SK-N-SH (cell line): ENCODE measurements around the gene BMP7.

Source experiments
- EZH2phosphoT487 ChIP-seq: fragments of 200-600 bp; sonication (generic); IDR thresholded peaks from 2 replicates; pipeline ENCODE4 v1.6.1; 2017; ENCODE audit warnings: low read depth, mixed run types, mild to moderate bottlenecking, antibody characterized with exemption, moderate library complexity, borderline replicate concordance
- GATA2 ChIP-seq: sonication (generic); formaldehyde crosslinking; IDR thresholded peaks from 2 replicates; pipeline ENCODE4 v1.5.0; 2020; ENCODE audit warnings: mild to moderate bottlenecking, missing genetic modification reagents
- JUND ChIP-seq: IDR thresholded peaks from 2 replicates; pipeline ENCODE4 v1.4.0; 2012
- POLR2AphosphoS5 ChIP-seq: IDR thresholded peaks from 2 replicates; pipeline ENCODE4 v1.6.1; 2012; ENCODE audit warnings: low read depth, low read length
- RFX5 ChIP-seq: IDR thresholded peaks from 2 replicates; pipeline ENCODE4 v1.6.1; 2012; ENCODE audit warnings: mild to moderate bottlenecking, improper control_type of control experiment, low read length
- TF ChIP-seq, protein P1 (sequence below): fragments of 200-600 bp; sonication (generic); IDR thresholded peaks from 2 replicates; pipeline ENCODE4 v1.6.1; 2017; ENCODE audit warnings: antibody characterized with exemption, mild to moderate bottlenecking, moderate library complexity
- TF ChIP-seq, protein P2 (sequence below): IDR thresholded peaks from 2 replicates; pipeline ENCODE4 v1.4.0; 2012; ENCODE audit warnings: low read depth, borderline replicate concordance

DNA sequence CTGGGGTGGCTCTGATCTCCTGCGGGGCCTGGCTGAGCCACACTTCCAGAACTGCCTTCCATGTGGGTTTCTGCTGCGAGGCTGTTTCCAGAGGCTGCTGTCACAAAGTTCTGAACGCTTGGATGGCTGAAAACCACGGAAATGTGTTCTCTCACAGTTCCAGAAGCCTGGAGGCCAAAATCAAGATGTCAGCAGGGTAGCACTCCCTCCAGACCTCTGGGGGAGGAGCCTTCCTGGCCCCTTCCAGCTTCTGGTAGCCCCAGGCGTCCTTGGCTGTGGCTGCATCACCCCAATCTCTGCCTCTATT lies 23.7 kb upstream of the BMP7 start:
- TF ChIP-seq, protein P1, sequence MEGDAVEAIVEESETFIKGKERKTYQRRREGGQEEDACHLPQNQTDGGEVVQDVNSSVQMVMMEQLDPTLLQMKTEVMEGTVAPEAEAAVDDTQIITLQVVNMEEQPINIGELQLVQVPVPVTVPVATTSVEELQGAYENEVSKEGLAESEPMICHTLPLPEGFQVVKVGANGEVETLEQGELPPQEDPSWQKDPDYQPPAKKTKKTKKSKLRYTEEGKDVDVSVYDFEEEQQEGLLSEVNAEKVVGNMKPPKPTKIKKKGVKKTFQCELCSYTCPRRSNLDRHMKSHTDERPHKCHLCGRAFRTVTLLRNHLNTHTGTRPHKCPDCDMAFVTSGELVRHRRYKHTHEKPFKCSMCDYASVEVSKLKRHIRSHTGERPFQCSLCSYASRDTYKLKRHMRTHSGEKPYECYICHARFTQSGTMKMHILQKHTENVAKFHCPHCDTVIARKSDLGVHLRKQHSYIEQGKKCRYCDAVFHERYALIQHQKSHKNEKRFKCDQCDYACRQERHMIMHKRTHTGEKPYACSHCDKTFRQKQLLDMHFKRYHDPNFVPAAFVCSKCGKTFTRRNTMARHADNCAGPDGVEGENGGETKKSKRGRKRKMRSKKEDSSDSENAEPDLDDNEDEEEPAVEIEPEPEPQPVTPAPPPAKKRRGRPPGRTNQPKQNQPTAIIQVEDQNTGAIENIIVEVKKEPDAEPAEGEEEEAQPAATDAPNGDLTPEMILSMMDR: no peak
- no peak for TF ChIP-seq JUND
- TF ChIP-seq POLR2AphosphoS5: no peak
- no peak for TF ChIP-seq EZH2phosphoT487
- TF ChIP-seq, protein P2, sequence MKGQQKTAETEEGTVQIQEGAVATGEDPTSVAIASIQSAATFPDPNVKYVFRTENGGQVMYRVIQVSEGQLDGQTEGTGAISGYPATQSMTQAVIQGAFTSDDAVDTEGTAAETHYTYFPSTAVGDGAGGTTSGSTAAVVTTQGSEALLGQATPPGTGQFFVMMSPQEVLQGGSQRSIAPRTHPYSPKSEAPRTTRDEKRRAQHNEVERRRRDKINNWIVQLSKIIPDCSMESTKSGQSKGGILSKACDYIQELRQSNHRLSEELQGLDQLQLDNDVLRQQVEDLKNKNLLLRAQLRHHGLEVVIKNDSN: no peak
- no peak for TF ChIP-seq RFX5
- no peak for TF ChIP-seq GATA2
